Measurements from ENCODE around the gene IL17C.

DNA sequence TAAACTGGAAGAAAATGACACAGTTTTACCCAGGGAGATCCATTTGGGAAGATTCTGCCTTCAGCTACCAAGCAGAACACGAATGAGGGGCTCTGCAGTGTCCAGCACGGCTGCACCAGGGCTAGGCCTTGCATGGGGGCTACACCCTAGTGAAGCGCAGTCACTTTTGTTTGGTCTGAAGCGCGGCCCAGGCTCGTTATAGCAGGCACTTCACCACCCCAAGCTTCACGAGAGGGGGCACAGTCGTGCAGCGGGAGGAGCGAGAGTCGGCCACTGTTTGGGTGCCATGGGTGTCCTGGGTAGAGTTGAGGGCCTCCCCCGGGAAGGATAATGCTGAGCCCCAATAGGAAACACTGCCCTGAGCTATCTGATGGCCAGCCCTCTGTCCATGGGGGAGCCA lies 21.6 kb upstream of the IL17C start:
- no peak for TF ChIP-seq POLR2A (IDR thresholded peaks at IDR 0.05)
- TF ChIP-seq POLR2AphosphoS5 (IDR thresholded peaks at IDR 0.05) = no peak

All from prostate gland (tissue), 1 donor.